ENCODE data around the gene VLDLR. TPM values are rescaled to one million over a fixed set of nuclear protein-coding genes. Genes with fewer than 3 reads are reported as not detected.

The VLDLR gene
- total and polyA plus RNA-seq, 2 of the 8 experiments (the other 6 are each of a cell fraction or from before 2014, with no cell fraction given) = 24.2 to 49.1 TPM

DNA sequence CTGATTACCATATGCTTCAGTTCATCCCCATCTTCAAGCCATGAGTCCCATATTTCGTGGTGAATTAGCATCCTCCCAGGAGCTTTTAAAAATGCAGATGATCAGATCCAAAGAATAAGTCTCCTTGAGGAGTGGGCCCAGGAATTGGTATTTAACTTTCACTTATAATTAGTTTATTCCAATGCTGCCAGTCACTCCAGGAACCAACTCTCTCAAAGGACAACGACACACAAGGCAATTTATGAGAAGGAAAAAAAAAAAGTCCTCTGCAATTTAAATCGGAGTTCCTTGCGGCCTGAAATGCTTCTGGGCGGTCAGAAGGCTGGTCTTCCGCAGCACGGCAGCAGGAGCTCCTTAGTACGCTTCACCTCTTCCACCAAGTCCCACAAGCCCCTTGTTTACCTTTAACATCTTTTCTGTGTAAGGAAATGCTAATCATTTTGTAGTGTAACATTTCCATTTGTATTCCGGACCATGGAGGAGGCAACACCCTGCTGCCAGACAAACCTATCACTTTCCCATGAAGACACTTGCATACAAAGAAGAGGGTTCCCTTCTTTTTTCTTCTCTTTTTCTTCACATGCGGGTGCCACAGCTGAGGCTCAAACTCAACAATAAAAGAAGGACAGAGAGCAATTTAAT lies 79.4 kb downstream of the VLDLR start:
- Histone ChIP-seq H2BK12ac (ENCODE audit: low read depth, low read length) (no peak overlapping the region), H3K9me3 (ENCODE audit: insufficient read depth in 2 of 2, low read depth in 1 of 2, low read length in 1 of 2) (no peaks in the 10 kb centered on the region), H2BK15ac (ENCODE audit: low read length) (no peak overlapping the region), H3K79me1 (ENCODE audit: low read depth, low read length) (no peaks in the 10 kb centered on the region), H3K4me3 (ENCODE audit: extremely low read depth in 1 of 4, insufficient read depth in 2 of 4, low read depth in 3 of 4, low read length in 4 of 4) (peak overlapping the region in 2 of 4 experiments; percentile 8 to 38; a peak in 2 of 8 replicates), H4K5ac (ENCODE audit: insufficient read length, low read depth, low read length) (no peak overlapping the region), H3K14ac (ENCODE audit: insufficient read length) (no peak overlapping the region), H3K27me3 (replicated peaks in 1 of 4; ENCODE audit: control insufficient read depth in 3 of 4, extremely low read depth in 1 of 4, insufficient read depth in 3 of 4, low read length in 3 of 4) (no peaks in the 10 kb centered on the region), H3K4me2 (ENCODE audit: insufficient read depth in 1 of 2, low read depth in 2 of 2, low read length in 2 of 2) (peak overlapping the region; percentile 8 to 26; a peak in 3 of 4 replicates), H3K56ac (replicated peaks; ENCODE audit: insufficient read length, low read depth, low read length) (no peak overlapping the region), H3K27ac (ENCODE audit: low read depth, low read length) (no peak overlapping the region), H3K79me2 (ENCODE audit: control insufficient read depth in 1 of 2, insufficient read depth in 2 of 2, low read length in 2 of 2) (no peaks in the 10 kb centered on the region), H3K18ac (ENCODE audit: extremely low read depth, low read length) (no peak overlapping the region), H4K91ac (replicated peaks; ENCODE audit: insufficient read length, low read length) (no peak overlapping the region), H3K23ac (ENCODE audit: insufficient read length) (no peak overlapping the region), H3K4ac (replicated peaks; ENCODE audit: insufficient read length, low read depth, low read length) (no peak overlapping the region), H3K9ac (replicated peaks in 1 of 4; ENCODE audit: extremely low read depth in 1 of 4, low read depth in 3 of 4, low read length in 3 of 4) (no peak overlapping the region), H2AK5ac (ENCODE audit: low read depth, low read length) (no peak overlapping the region), H3K23me2 (ENCODE audit: low read depth, low read length) (0 out of 2 replicates have a peak, but pooled peaks cover 1% of the 10 kb centered on the region), H4K8ac (ENCODE audit: extremely low read depth, insufficient read depth, low read length) (no peak overlapping the region), H3K36me3 (ENCODE audit: control insufficient read depth in 2 of 4, insufficient read depth in 4 of 4, low read length in 3 of 4) (no peaks in the 10 kb centered on the region), H2BK20ac (ENCODE audit: low read length) (no peak overlapping the region), H3K4me1 (replicated peaks in 1 of 4; ENCODE audit: control insufficient read depth in 3 of 4, insufficient read depth in 4 of 4, low read length in 3 of 4) (peaks cover 0 to 13% (median 12%) of the 10 kb centered on the region in 4 experiments; a peak in 5 of 7 replicates), H2BK120ac (replicated peaks; ENCODE audit: low read depth, low read length) (no peak overlapping the region), H4K20me1 (replicated peaks in 1 of 2; ENCODE audit: control insufficient read depth in 1 of 2, insufficient read depth in 2 of 2, low read length in 2 of 2) (no peaks in the 10 kb centered on the region), H2BK5ac (ENCODE audit: low read depth, low read length) (no peak overlapping the region), H2AFZ (ENCODE audit: low read length) (no peak overlapping the region)
- ChIA-PET POLR2A (ENCODE audit: partially characterized antibody) (interaction anchor here (0.7 to 1.3 kb wide), 5 partner anchors 9 to 44 kb away, joined by 3 to 6 read pairs (median 3); no protein-coding TSS in a partner anchor), CTCF (ENCODE audit: partially characterized antibody) (interaction anchor here (0.6 kb wide), 1 partner anchor 519 kb away, joined by 3 read pairs; no protein-coding TSS in a partner anchor)
- no peak for DNase-seq (ENCODE audit: low read depth in 1 of 2, low spot score in 2 of 2)
- no peak for TF ChIP-seq GABPA (IDR thresholded peaks at IDR 0.05; ENCODE audit: borderline replicate concordance, insufficient read depth, low read length)
- no peak for TF ChIP-seq BACH1 (IDR thresholded peaks at IDR 0.05; ENCODE audit: low read length)
- peak in 1 of 2 experiments; percentile 23; a peak in 1 of 4 replicates for TF ChIP-seq HDAC2 (IDR thresholded peaks at IDR 0.05; ENCODE audit: borderline replicate concordance in 1 of 2, low read depth in 2 of 2, low read length in 2 of 2)
- TF ChIP-seq MAFK (IDR thresholded peaks at IDR 0.05; ENCODE audit: low read depth, low read length) = no peak
- TF ChIP-seq POLR2A (IDR thresholded peaks at IDR 0.05; ENCODE audit: control extremely low read depth in 1 of 2, low read depth in 2 of 2, low read length in 2 of 2) = peak in 1 of 2 experiments; percentile 8; a peak in 1 of 3 replicates
- TF ChIP-seq PHF8 (conservative IDR thresholded peaks at IDR 0.05; ENCODE audit: low read depth, low read length) = no peak
- no peak for TF ChIP-seq CBX5 (IDR thresholded peaks at IDR 0.05; ENCODE audit: low read depth, low read length)
- WGBS, 2 experiments (ENCODE audit: extremely low coverage in 1 of 2, insufficient coverage in 1 of 2, insufficient read length in 1 of 2, insufficient replicate concordance in 2 of 2, low coverage in 1 of 2, low lambda C conversion rate in 2 of 2, missing lambda C conversion rate in 1 of 2) = 21% methylated on average over 10 of the region's 10 CpGs; no CpG with 5 or more reads in 1 of the 2 experiments
- FAIRE-seq = peak; percentile 63
